Measurements from ENCODE around the gene MYO3B. TPM values are rescaled to one million over a fixed set of nuclear protein-coding genes. Genes with fewer than 3 reads are reported as not detected.

MYO3B gene
- total RNA-seq, 2 experiments from 2014 or later: 0.17 TPM; not detected in 1

DNA sequence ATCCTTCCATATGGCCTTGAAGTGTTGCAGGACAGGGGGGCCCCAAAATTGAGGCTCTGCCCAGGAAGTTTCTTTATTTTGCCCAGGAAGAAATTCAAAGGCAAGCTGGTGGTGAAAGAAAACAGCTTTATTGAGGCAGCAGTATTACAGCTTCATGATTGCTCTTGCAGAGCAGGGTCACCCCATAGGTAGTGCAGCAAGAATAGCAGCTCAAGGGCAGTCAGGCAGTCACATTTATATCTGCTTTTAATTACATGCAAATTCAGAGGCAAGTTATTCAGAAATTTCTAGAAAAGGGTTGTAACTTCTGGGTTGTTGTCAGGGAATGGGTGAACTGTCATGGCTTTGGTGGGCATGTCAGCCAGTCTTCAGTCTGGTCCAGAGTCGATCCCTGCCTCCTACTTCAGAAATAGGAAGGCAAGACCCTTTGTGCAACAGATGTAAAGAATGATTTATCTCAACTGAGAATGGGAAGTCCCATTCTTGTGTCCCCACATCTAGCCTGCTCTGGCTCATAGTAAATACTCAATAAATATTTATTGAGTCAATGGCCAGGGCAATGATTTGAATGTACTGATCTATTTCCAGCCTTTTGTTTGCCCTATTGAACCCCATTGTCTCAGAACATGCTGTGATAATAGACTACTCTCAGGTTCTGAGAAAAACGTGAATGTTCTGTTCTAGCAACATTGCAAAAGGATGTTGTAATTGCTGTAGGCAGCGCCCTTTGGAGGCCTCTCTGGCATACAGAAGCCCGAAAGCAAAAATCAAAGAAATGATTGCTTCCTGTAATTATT is 129.8 kb downstream of the MYO3B start:
- CTCF ChIA-PET: no interaction called here
- Mint-ChIP-seq H3K9me3 (no peaks in the 10 kb centered on the region), H3K4me1 (ENCODE audit: low read depth) (no peaks in the 10 kb centered on the region)

DNA sequence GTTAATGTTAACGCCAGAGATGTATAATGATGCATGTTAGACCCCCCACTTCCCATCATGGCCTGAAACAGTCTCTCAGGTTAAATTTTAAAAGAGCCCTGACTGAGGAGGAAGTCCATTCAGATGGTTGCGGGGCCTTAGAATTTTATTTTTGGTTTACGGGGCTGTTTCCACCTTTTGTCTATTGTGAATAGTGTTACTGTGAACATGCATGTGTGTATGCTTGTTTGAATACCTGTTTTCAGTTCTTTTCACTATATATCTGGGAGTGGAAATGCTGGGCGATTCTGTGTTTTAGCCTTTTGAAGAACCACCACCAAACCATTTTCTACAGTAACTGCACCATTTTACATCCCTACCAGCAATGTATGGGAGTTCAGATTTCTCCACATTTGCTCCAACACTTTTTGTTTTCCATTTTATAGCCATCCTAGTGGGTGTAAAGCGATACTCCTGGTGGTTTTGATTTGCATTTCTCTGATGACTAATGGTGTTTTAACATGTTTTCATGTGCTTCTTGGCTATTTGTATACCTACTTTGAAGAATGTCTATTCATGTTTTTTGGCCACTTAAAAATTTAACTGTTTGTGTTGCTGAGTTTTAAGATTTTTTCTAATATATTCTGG is 133.0 kb downstream of the MYO3B start:
- H3K4me1 Mint-ChIP-seq (ENCODE audit: low read depth): no peaks in the 10 kb centered on the region
- H3K4me3 Mint-ChIP-seq: no peak overlapping the region
- peaks cover 19% of the 10 kb centered on the region for H3K27me3 Mint-ChIP-seq (ENCODE audit: low read depth)
- no peaks in the 10 kb centered on the region for H3K9me3 Mint-ChIP-seq
- no peak for DNase-seq
- CTCF ChIA-PET: no interaction called here
- no peak overlapping the region for H3K27ac Mint-ChIP-seq
- no peaks in the 10 kb centered on the region for H3K36me3 Mint-ChIP-seq (ENCODE audit: low read depth)
- intact Hi-C loops (cut with micrococcal nuclease): no loop called here

More for the DNA sequence above, 129.8 kb downstream of the MYO3B start:
- Mint-ChIP-seq H3K36me3 (ENCODE audit: low read depth) (no peaks in the 10 kb centered on the region), H3K27ac (no peak overlapping the region), H3K4me3 (no peak overlapping the region), H3K27me3 (ENCODE audit: low read depth) (peaks cover 12% of the 10 kb centered on the region)
- no peak for DNase-seq
- intact Hi-C loops (cut with micrococcal nuclease): no loop called here

DNA sequence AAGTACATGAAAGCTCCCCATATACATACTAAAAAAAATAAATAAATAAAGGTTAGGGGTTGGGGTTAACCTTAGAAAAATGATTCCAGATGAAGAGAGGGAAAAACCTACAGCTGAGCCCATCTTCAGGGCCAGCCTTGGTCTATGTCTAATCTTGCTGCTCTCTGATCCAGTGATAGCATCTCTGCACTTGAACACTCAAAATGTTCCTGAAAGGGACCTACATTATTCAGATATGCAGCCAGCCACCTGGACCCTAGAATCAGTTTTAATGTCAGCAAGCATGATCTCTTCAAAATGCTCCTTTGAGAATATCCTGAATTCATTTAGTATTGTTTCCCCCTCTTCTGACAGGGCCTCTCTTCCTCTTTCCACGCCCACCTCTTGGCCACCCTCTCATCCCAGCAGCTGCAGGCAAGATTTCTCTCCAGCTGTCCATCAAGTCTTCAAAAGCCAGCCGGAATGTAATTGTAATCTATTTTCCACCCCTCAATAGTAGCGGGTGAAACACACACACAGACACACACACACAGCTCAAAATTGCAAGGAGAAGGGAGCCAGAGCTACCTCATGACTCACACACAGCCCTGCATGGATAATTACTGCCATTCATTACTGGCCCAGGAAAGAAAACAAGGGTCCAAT is 135.5 kb downstream of the MYO3B start:
- H3K4me3 Mint-ChIP-seq: no peak overlapping the region
- H3K9me3 Mint-ChIP-seq: no peaks in the 10 kb centered on the region
- H3K36me3 Mint-ChIP-seq (ENCODE audit: low read depth): no peaks in the 10 kb centered on the region
- intact Hi-C loops (cut with micrococcal nuclease): no loop called here
- no peak overlapping the region for H3K27ac Mint-ChIP-seq
- CTCF ChIA-PET: no interaction called here
- no peak for DNase-seq
- H3K4me1 Mint-ChIP-seq (ENCODE audit: low read depth): no peaks in the 10 kb centered on the region
- H3K27me3 Mint-ChIP-seq (ENCODE audit: low read depth): peaks cover 18% of the 10 kb centered on the region

DNA sequence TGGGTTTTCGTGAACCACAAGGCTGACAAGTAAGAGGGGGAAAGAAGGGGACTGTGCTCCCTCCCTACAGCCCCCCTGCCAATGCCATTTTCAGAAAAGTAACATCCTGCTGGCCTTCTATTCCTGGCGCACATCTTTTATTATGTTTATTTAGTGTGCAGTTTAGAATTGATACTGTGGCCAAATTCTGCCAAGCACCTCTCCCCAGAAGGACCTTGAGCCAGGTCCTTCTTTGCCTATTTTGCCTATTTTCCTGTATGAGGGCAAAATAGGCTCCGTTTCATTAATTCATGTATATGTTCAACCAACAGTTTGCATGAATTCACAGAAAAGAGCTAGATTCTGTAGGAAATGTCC is 136.0 kb downstream of the MYO3B start:
- Mint-ChIP-seq H3K4me3 (no peak overlapping the region), H3K27me3 (ENCODE audit: low read depth) (peaks cover 21% of the 10 kb centered on the region), H3K4me1 (ENCODE audit: low read depth) (no peaks in the 10 kb centered on the region), H3K36me3 (ENCODE audit: low read depth) (no peaks in the 10 kb centered on the region), H3K9me3 (no peaks in the 10 kb centered on the region), H3K27ac (no peak overlapping the region)
- CTCF ChIA-PET: no interaction called here
- intact Hi-C loops (cut with micrococcal nuclease): no loop called here
- no peak for DNase-seq

DNA sequence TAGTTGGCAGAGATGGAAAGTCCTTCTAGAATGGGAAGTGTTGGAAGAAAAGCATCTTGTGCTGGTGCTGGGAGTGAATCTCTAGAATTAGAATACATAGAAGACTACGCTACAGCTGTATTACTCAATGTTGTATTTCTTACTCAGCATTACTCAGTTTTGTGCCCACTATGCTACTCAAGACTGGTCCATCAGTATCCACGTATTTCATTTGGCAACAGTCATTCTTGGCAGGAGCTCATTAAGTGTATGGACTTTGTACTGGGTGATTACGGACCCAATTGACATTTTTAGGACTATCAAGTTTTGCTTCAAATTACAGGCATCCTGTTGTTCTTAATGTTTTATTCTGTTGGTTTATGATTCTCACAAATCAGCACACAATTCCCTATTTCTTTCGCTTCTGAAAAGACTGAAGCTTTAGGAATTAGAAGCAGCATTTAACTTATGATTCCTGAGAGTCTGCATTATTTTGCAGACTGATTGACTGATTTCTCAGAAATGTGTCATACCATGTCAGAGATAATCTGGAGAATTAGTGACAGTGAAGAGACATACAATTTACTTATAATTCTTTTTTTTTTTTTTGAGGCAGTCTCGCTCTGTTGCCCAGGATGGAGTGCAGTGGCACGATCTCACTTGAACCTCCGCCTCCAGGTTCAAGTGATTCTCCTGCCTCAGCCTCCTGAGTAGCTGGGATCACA is 136.9 kb downstream of the MYO3B start:
- H3K27ac Mint-ChIP-seq: no peak overlapping the region
- peaks cover 3% of the 10 kb centered on the region for H3K9me3 Mint-ChIP-seq
- no peak for DNase-seq
- CTCF ChIA-PET: interaction anchor here (1.1 kb wide), 1 partner anchor 9 kb away, joined by 5 read pairs; no protein-coding TSS in a partner anchor
- H3K4me3 Mint-ChIP-seq: no peak overlapping the region
- intact Hi-C loops (cut with micrococcal nuclease): no loop called here
- H3K36me3 Mint-ChIP-seq (ENCODE audit: low read depth): no peaks in the 10 kb centered on the region
- H3K27me3 Mint-ChIP-seq (ENCODE audit: low read depth): peaks cover 21% of the 10 kb centered on the region
- H3K4me1 Mint-ChIP-seq (ENCODE audit: low read depth): no peaks in the 10 kb centered on the region

DNA sequence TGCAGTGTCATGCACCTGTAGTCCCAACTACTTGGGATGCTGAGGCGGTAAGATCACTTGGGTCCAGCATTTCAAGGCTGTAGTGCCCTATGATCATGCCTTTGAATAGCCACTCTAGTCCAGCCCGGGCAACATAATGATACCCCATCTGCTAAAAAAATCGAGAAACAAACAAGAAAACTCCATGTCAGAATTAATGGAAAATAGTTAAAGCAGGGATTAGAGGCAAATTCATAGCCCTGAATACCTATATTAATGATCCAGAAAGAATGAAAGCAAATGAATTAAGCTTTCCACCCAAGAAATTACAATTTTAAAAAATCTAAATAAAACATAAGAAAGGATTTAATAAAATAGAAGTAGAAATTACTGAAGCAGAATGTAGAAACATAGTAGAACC is 143.0 kb downstream of the MYO3B start:
- Mint-ChIP-seq H3K9me3 (peaks cover 7% of the 10 kb centered on the region), H3K4me3 (no peak overlapping the region), H3K27me3 (ENCODE audit: low read depth) (peaks cover 7% of the 10 kb centered on the region), H3K36me3 (ENCODE audit: low read depth) (no peaks in the 10 kb centered on the region), H3K4me1 (ENCODE audit: low read depth) (no peaks in the 10 kb centered on the region), H3K27ac (no peak overlapping the region)
- CTCF ChIA-PET: no interaction called here
- DNase-seq: no peak
- intact Hi-C loops (cut with micrococcal nuclease): loop anchor here (5.0 kb wide), 1 partner anchor 551 kb away; no protein-coding TSS in a partner anchor

DNA sequence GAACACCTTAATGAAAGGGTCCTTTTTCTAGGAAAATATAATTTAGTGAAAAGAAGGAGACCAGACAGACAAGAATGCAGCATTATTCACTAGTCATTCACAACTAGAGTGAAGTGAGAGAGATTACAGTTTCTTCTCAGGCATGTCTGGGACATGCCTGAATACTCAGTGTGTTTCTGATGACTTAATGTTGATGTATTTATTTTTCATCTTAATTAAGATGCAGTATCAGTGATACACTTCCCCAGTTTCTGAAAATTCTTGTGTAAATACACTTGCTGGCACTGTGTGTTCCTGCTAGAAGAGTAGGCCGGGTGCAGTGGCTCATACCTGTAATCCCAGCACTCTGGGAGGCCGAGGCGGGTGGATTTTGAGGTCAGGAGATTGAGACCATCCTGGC is 143.6 kb downstream of the MYO3B start:
- Mint-ChIP-seq H3K27me3 (ENCODE audit: low read depth) (peaks cover 7% of the 10 kb centered on the region), H3K36me3 (ENCODE audit: low read depth) (no peaks in the 10 kb centered on the region), H3K4me3 (no peak overlapping the region), H3K27ac (no peak overlapping the region), H3K4me1 (ENCODE audit: low read depth) (no peaks in the 10 kb centered on the region), H3K9me3 (peaks cover 7% of the 10 kb centered on the region)
- DNase-seq: no peak
- CTCF ChIA-PET: no interaction called here
- intact Hi-C loops (cut with micrococcal nuclease): loop anchor here (5.0 kb wide), 1 partner anchor 551 kb away; no protein-coding TSS in a partner anchor

DNA sequence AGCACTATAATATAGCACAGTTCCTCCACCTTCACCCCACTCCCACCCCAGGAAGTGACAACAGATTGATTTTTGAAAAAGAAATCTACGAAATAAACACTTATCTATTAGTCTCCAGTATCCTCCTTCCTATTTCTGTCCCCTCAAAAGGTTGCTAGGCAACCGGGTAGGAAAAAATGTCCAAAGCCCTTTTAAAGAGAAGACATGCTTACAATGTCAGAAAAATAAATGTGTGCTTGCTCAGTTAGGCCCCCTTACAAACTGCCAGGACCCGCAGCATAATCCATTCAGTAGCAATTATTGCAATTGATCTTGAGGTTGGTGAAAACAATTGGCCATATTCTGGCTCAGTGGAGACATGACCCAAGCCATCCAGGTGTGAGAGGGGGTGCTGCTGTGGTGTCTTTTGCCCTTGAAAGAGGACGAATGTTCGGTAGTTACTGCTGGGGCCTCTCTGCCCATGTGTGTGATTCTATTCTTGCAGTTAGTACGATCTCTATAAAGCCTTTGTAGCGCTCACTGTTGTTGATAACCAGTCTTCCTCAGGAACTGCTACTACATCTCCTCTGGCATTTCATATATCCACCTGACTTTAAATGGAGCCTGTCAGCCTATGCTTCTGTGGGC is 144.3 kb downstream of the MYO3B start:
- H3K27ac Mint-ChIP-seq: no peak overlapping the region
- H3K4me1 Mint-ChIP-seq (ENCODE audit: low read depth): no peaks in the 10 kb centered on the region
- DNase-seq: no peak
- intact Hi-C loops (cut with micrococcal nuclease): loop anchor here (5.0 kb wide), 1 partner anchor 550 kb away; no protein-coding TSS in a partner anchor
- no peaks in the 10 kb centered on the region for H3K36me3 Mint-ChIP-seq (ENCODE audit: low read depth)
- H3K9me3 Mint-ChIP-seq: peaks cover 7% of the 10 kb centered on the region
- CTCF ChIA-PET: no interaction called here
- peaks cover 7% of the 10 kb centered on the region for H3K27me3 Mint-ChIP-seq (ENCODE audit: low read depth)
- H3K4me3 Mint-ChIP-seq: no peak overlapping the region

DNA sequence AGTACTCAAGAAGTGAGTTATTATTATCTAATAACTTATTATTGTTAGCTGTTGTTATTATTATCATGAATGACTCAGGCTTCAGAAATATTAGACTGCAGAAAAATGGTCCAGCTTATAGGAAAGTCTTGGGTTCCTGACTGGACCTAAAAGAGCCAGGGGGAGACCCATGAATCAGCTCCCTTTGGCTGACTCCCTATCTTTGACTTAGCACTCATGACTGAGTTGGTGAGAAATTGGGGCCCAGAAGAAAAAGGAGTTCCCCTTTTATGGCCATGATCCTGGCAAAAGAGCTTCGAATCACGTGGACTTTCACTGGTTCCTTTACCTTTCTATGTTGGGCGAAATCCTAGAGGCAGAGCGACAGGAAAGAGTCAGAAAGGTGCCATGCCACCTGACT is 145.8 kb downstream of the MYO3B start:
- no peaks in the 10 kb centered on the region for H3K36me3 Mint-ChIP-seq (ENCODE audit: low read depth)
- CTCF ChIA-PET: interaction anchor here (0.6 to 2.5 kb wide), 17 partner anchors 8 to 549 kb away, joined by 3 to 19 read pairs (median 5); partner anchors contain the start of gene GAD1

DNA sequence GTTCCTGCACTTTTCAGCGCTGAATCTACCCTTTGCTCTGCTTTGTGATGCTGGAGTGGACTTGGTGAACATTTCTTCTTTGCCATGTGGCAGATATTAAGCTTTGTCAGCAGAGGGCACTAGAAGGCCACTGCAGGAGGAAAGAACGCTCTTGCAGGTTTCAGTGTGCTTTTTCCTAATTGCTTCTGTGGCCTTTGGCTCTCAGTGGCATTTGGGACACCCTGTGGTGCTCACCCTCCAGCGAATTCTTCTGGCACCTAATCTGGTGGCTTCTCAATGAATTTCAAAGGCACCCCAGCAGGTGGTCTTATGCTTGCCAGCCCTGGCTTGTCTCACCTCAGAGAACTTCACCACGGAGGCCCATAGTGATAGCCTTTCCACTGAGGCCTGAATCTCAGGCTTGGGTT is 146.7 kb downstream of the MYO3B start:
- no peaks in the 10 kb centered on the region for H3K4me1 Mint-ChIP-seq (ENCODE audit: low read depth)
- intact Hi-C loops (cut with micrococcal nuclease): loop anchor here (1.0 to 5.0 kb wide), 4 partner anchors 38 to 548 kb away; no protein-coding TSS in a partner anchor
- CTCF ChIA-PET: interaction anchor here (0.6 to 2.5 kb wide), 19 partner anchors 9 to 548 kb away, joined by 3 to 19 read pairs (median 5); partner anchors contain the start of gene GAD1
- H3K4me3 Mint-ChIP-seq: no peak overlapping the region
- peaks cover 4% of the 10 kb centered on the region for H3K9me3 Mint-ChIP-seq
- H3K36me3 Mint-ChIP-seq (ENCODE audit: low read depth): no peaks in the 10 kb centered on the region
- no peak overlapping the region for H3K27ac Mint-ChIP-seq
- H3K27me3 Mint-ChIP-seq (ENCODE audit: low read depth): no peaks in the 10 kb centered on the region
- peak; percentile 53 for DNase-seq

More for the DNA sequence above, 145.8 kb downstream of the MYO3B start:
- no peak overlapping the region for H3K4me3 Mint-ChIP-seq
- H3K27ac Mint-ChIP-seq: no peak overlapping the region
- no peaks in the 10 kb centered on the region for H3K4me1 Mint-ChIP-seq (ENCODE audit: low read depth)
- peaks cover under 1% of the 10 kb centered on the region for H3K27me3 Mint-ChIP-seq (ENCODE audit: low read depth)
- no peak for DNase-seq
- peaks cover 7% of the 10 kb centered on the region for H3K9me3 Mint-ChIP-seq
- intact Hi-C loops (cut with micrococcal nuclease): loop anchor here (1.0 to 5.0 kb wide), 4 partner anchors 39 to 549 kb away; no protein-coding TSS in a partner anchor

DNA sequence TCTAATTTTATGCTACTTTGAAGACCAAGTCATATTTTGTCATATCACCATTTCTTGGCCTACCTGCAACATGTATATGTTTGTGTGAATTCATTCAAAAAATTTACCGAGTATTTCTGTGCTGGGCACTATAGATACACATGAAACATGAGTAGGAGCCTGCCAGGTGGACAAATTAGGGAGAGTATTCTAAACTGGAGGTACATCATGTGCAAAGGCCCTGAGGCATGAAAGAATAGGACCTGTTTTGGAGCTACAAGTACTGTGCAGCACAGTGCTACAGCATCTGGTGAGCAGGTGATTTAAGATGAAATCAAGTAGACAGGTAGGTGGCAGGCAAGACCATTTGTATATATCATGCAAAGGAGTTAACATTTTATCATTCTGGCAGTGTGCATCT is 152.9 kb downstream of the MYO3B start:
- CTCF ChIA-PET: no interaction called here

More for the DNA sequence above, 152.9 kb downstream of the MYO3B start:
- Mint-ChIP-seq H3K36me3 (ENCODE audit: low read depth) (no peaks in the 10 kb centered on the region), H3K27me3 (ENCODE audit: low read depth) (peaks cover 3% of the 10 kb centered on the region), H3K9me3 (no peaks in the 10 kb centered on the region), H3K27ac (no peak overlapping the region), H3K4me1 (ENCODE audit: low read depth) (no peaks in the 10 kb centered on the region), H3K4me3 (no peak overlapping the region)
- DNase-seq: no peak
- intact Hi-C loops (cut with micrococcal nuclease): no loop called here

All from activated naive CD4-positive, alpha-beta T cell treated with anti-CD3 and anti-CD28 coated beads for 36 hours (primary cell).